ENCODE data around the gene OR5F1.

OR5F1 gene

GRCh38 chr11:55994525-55994924 lies at the start of gene OR5F1:
TSS of gene OR5F1 (minus strand) at chr11:55994625. CDS start at chr11:55994625, 0 bp downstream.
- DNase-seq = no peak

GRCh38 chr11:56027354-56027753 lies 32.9 kb upstream of the OR5F1 start, which contains the start of gene OR5AS1:
TSS of gene OR5AS1 (plus strand) at chr11:56027654. CDS start at chr11:56030419, 2,765 bp downstream.
- no peak for DNase-seq

- DNase-seq = no peak
These were observed 19.4 kb upstream of the OR5F1 start for GRCh38 chr11:56013805-56014204.

GRCh38 chr11:56010716-56011115 lies 16.3 kb upstream of the OR5F1 start:
- DNase-seq = no peak

- no peak for DNase-seq
These were observed 23.5 kb downstream of the OR5F1 start for GRCh38 chr11:55970935-55971334.

GRCh38 chr11:55969845-55970244 lies 24.6 kb downstream of the OR5F1 start, which contains the start of gene OR10AG1:
TSS of gene OR10AG1 (minus strand) at chr11:55969945. CDS start at chr11:55969907, 38 bp downstream.
- no peak for DNase-seq

- DNase-seq = no peak
These were observed 26.5 kb downstream of the OR5F1 start for GRCh38 chr11:55967914-55968313.

GRCh38 chr11:55966391-55966790 lies 28.0 kb downstream of the OR5F1 start:
- no peak for DNase-seq

- DNase-seq = no peak
These were observed 37.9 kb downstream of the OR5F1 start for GRCh38 chr11:55956521-55956920.

GRCh38 chr11:55949330-55949729 lies 45.1 kb downstream of the OR5F1 start:
- no peak for DNase-seq
